IMR-90 (cell line): ENCODE data around the gene KRT28. TPM values are rescaled to one million over a fixed set of nuclear protein-coding genes. Genes with fewer than 3 reads are reported as not detected.

Source experiments
- ATAC-seq: fragments of 200-7000 bp; cut with Tn5 transposase; 2 replicates; pipeline ENCODE4 v1.9.1; 2020; ENCODE audit warnings: low read depth, mild to moderate bottlenecking, moderate library complexity
- BruUV-seq: library from RNA; stranded (reverse); fragments of 400-500 nt; replicated peaks from 2 replicates; lab custom pipeline; 2021; lab: Mats Ljungman, UMichigan
- CTCF ChIA-PET: fragments of 300-600 bp; formaldehyde crosslinking; extraction: SDS; loops from one replicate; lab custom pipeline; 2021; ENCODE audit warnings: antibody characterized with exemption; lab: Yijun Ruan, JAX
- POLR2A ChIA-PET: fragments of 300-600 bp; sonication (Branson Sonifier 250); formaldehyde crosslinking; loops from one replicate; lab custom pipeline; 2022; ENCODE audit warnings: antibody characterized with exemption; ENCODE audit not compliant: unreplicated experiment; lab: Charles Lee
- DNase-seq: peaks from one replicate; pipeline ENCODE4 v3.0.0; 2013
- H2AFZ ChIP-seq: replicated peaks from 2 replicates; pipeline ENCODE3; 2013; ENCODE audit warnings: low read length, mild to moderate bottlenecking; ENCODE audit not compliant: poor library complexity
- H2AK5ac ChIP-seq: 2 replicates; pipeline ENCODE4 v1.6.1; 2013; ENCODE audit warnings: low read depth, low read length, inconsistent platforms
- H2AK9ac ChIP-seq: replicated peaks from 2 replicates; pipeline ENCODE3; 2013; ENCODE audit warnings: mild to moderate bottlenecking, low read depth, low read length, moderate library complexity; ENCODE audit not compliant: poor library complexity
- H2BK120ac ChIP-seq: 2 replicates; pipeline ENCODE4 v1.6.1; 2013; ENCODE audit warnings: low read depth, low read length, inconsistent platforms
- H2BK15ac ChIP-seq: 3 replicates; pipeline ENCODE4 v1.6.1; 2013; ENCODE audit warnings: low read depth, low read length, inconsistent platforms
- H2BK20ac ChIP-seq: 2 replicates; pipeline ENCODE4 v1.6.1; 2013; ENCODE audit warnings: low read depth, mild to moderate bottlenecking, inconsistent platforms, low read length, moderate library complexity
- H2BK5ac ChIP-seq: 2 replicates; pipeline ENCODE4 v1.6.1; 2013; ENCODE audit warnings: mild to moderate bottlenecking, low read depth, low read length, inconsistent platforms; ENCODE audit not compliant: poor library complexity, severe bottlenecking
- H3K14ac ChIP-seq: replicated peaks from 2 replicates; pipeline ENCODE4 v1.6.1; 2013; ENCODE audit warnings: low read depth, low read length, inconsistent platforms
- H3K18ac ChIP-seq: 2 replicates; pipeline ENCODE4 v1.6.1; 2013; ENCODE audit warnings: low read depth, low read length, control low read depth
- H3K23ac ChIP-seq: 2 replicates; pipeline ENCODE4 v1.6.1; 2013; ENCODE audit warnings: low read depth, low read length, inconsistent platforms
- H3K27ac ChIP-seq: 2 replicates; pipeline ENCODE4 v1.5.1; 2013; ENCODE audit warnings: mild to moderate bottlenecking, control low read depth, low read length; ENCODE audit not compliant: insufficient read depth
- H3K27me3 ChIP-seq: 2 replicates; pipeline ENCODE4 v1.6.1; 2013; ENCODE audit warnings: low read length; ENCODE audit not compliant: control insufficient read depth, insufficient read depth
- H3K36me3 ChIP-seq: 2 replicates; pipeline ENCODE4 v1.6.1; 2013; ENCODE audit warnings: low read length, mixed read lengths; ENCODE audit not compliant: control insufficient read depth, insufficient read depth
- H3K4ac ChIP-seq: 2 replicates; pipeline ENCODE4 v1.6.1; 2013; ENCODE audit warnings: low read depth, low read length, inconsistent platforms
- H3K4me1 ChIP-seq: 2 replicates; pipeline ENCODE4 v1.6.1; 2013; ENCODE audit warnings: low read length, mixed read lengths; ENCODE audit not compliant: control insufficient read depth, insufficient read depth
- H3K4me2 ChIP-seq: 2 replicates; pipeline ENCODE4 v1.6.1; 2013; ENCODE audit warnings: low read depth, mild to moderate bottlenecking, control low read depth, low read length, moderate library complexity
- H3K4me3 ChIP-seq: 2 replicates; pipeline ENCODE4 v1.5.1; 2013; ENCODE audit warnings: low read depth, mild to moderate bottlenecking, control low read depth, low read length, moderate library complexity; ENCODE audit not compliant: insufficient read depth
- H3K56ac ChIP-seq: 2 replicates; pipeline ENCODE4 v1.6.1; 2013; ENCODE audit warnings: low read length, inconsistent platforms; ENCODE audit not compliant: insufficient read depth; ENCODE audit errors: extremely low read depth
- H3K79me1 ChIP-seq, 2 experiments: 2 replicates each; pipeline ENCODE4 v1.6.1; 2013; ENCODE audit warnings: low read length in 2 of 2, inconsistent platforms in 1 of 2, low read depth in 1 of 2
- H3K9ac ChIP-seq: 2 replicates; pipeline ENCODE4 v1.6.1; 2013; ENCODE audit warnings: low read depth, low read length, control low read depth
- H3K9me1 ChIP-seq: 2 replicates; pipeline ENCODE4 v1.6.1; 2013; ENCODE audit warnings: low read length, inconsistent platforms; ENCODE audit not compliant: insufficient read depth
- H3K9me3 ChIP-seq: 2 replicates; pipeline ENCODE4 v1.6.1; 2013; ENCODE audit warnings: low read length; ENCODE audit not compliant: control insufficient read depth, insufficient read depth
- H4K20me1 ChIP-seq: 2 replicates; pipeline ENCODE4 v1.6.1; 2013; ENCODE audit warnings: low read length, inconsistent platforms; ENCODE audit not compliant: insufficient read depth
- H4K5ac ChIP-seq: 2 replicates; pipeline ENCODE4 v1.6.1; 2013; ENCODE audit warnings: mild to moderate bottlenecking, low read depth, low read length, control low read depth
- H4K8ac ChIP-seq, 2 experiments: 2 replicates each; pipeline ENCODE4 v1.6.1; 2013; ENCODE audit warnings: low read depth in 2 of 2, low read length in 2 of 2, control low read depth in 1 of 2, inconsistent platforms in 1 of 2
- H4K91ac ChIP-seq: 2 replicates; pipeline ENCODE4 v1.6.1; 2013; ENCODE audit warnings: low read depth, low read length, inconsistent platforms; ENCODE audit not compliant: insufficient read depth
- CHD1 ChIP-seq: IDR thresholded peaks from 2 replicates; pipeline ENCODE4 v1.6.1; 2012; ENCODE audit warnings: low read depth, low read length, improper control_type of control experiment
- NFE2L2 ChIP-seq: fragments of 150-350 bp; IDR thresholded peaks from 2 replicates; pipeline ENCODE4 v1.6.1; 2016; ENCODE audit warnings: low read depth, mild to moderate bottlenecking, low read length
- RCOR1 ChIP-seq: IDR thresholded peaks from 2 replicates; pipeline ENCODE4 v1.6.1; 2012; ENCODE audit warnings: mild to moderate bottlenecking, low read length, improper control_type of control experiment; ENCODE audit not compliant: insufficient replicate concordance
- WGBS, 2 experiments: methylation state at CpG; one replicate each; pipeline versions ENCODE4 v1.1.5 to v1.1.7; 2013; ENCODE audit warnings: missing lambda C conversion rate in 2 of 2; ENCODE audit not compliant: insufficient read length in 1 of 2; ENCODE audit errors: extremely low coverage in 2 of 2; 5-methylcytosine and 5-hydroxymethylcytosine counted together
- dilution Hi-C: fragments of 300-500 bp; cut with HindIII; formaldehyde crosslinking; loops from one replicate; pipeline ENCODE4 v1.14.3; 2018; ENCODE audit warnings: low sequenced_read_pairs; ENCODE audit not compliant: unreplicated experiment
- in situ Hi-C: fragments of 300-500 bp; cut with MboI; formaldehyde crosslinking; loops from 3 replicates; pipeline ENCODE4 v1.14.3; 2019; ENCODE audit warnings: low sequenced_read_pairs, inconsistent platforms, mixed read lengths
- intact Hi-C: fragments of 100-400 bp; cut with micrococcal nuclease; formaldehyde crosslinking; loops from 2 replicates; pipeline ENCODE4 v1.10.0; 2022
- polyA plus RNA-seq, 3 experiments: library from polyadenylated mRNA; depleted of rRNA; stranded (reverse); fragments of >200 nt; gene quantifications; 2 replicates each; pipeline ENCODE4 v1.2.3, GENCODE V29; 2012; ENCODE audit warnings: low replicate concordance in 1 of 3
- total RNA-seq: library from RNA; depleted of rRNA; stranded (reverse); fragments of >200 nt; gene quantifications from 2 replicates; pipeline ENCODE4 v1.2.3, GENCODE V29; 2012

The KRT28 gene
- total and polyA plus RNA-seq, 2 of the 4 experiments (the other 2 are of a cell fraction): not detected

DNA sequence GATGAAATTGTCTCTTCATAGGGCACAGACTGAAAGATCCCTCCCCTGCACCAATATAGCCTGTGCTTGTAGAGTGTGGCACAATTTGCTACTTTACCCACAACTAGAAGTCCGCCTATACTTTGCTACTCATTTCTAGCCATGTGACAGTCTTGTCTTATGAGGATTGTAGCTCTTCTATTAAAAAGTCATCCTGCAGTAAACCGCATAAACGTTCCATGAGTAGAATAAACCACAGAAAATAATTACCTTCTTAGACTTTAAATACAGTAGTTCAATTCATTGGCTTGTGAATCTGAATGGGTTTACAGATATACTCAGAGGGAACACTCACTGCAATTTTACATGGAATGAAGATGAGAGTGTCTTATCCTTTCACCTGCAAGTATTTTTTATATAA lies 21.8 kb downstream of the KRT28 start:
- intact Hi-C loops: no loop called here
- POLR2A ChIA-PET: no interaction called here

More for the DNA sequence above, 21.8 kb downstream of the KRT28 start:
- DNase-seq (no peak), ATAC-seq (no peak)
- TF ChIP-seq RCOR1 (no peak), NFE2L2 (no peak), CHD1 (no peak)
- H3K9me1 ChIP-seq: no peaks in the 10 kb centered on the region
- H2AK9ac ChIP-seq: no peak overlapping the region
- no peak overlapping the region for H3K9ac ChIP-seq
- WGBS, 2 experiments: no CpG with 5 or more reads among the region's 3 CpGs
- H3K4me3 ChIP-seq: no peak overlapping the region
- H3K27ac ChIP-seq: no peak overlapping the region
- BruUV-seq: no TSS peak
- H3K27me3 ChIP-seq: peaks cover 45% of the 10 kb centered on the region
- H3K4me1 ChIP-seq: no peaks in the 10 kb centered on the region
- no peak overlapping the region for H3K56ac ChIP-seq
- in situ Hi-C loops: loop anchor here (25.0 kb wide), 1 partner anchor 416 kb away; the partner anchor contains the start of gene GJD3
- no peaks in the 10 kb centered on the region; the same call in 1 of the 2 replicates for H3K9me3 ChIP-seq
- no peak overlapping the region for H2BK20ac ChIP-seq
- no peak overlapping the region for H4K8ac ChIP-seq
- H3K4me2 ChIP-seq: no peak overlapping the region
- CTCF ChIA-PET: no interaction called here
- no peak overlapping the region for H3K23ac ChIP-seq
- dilution Hi-C loops: no loop called here
- no peak overlapping the region for H2AFZ ChIP-seq
- no peak overlapping the region for H3K18ac ChIP-seq
- H4K5ac ChIP-seq: no peak overlapping the region
- H2BK120ac ChIP-seq: no peak overlapping the region
- no peak overlapping the region for H3K4ac ChIP-seq
- H4K91ac ChIP-seq: no peak overlapping the region
- no peak overlapping the region for H2BK5ac ChIP-seq
- no peak overlapping the region for H3K14ac ChIP-seq
- H2BK15ac ChIP-seq: no peak overlapping the region
- H2AK5ac ChIP-seq: no peak overlapping the region
- no peaks in the 10 kb centered on the region for H3K36me3 ChIP-seq
- no peaks in the 10 kb centered on the region for H4K20me1 ChIP-seq
- no peaks in the 10 kb centered on the region for H3K79me1 ChIP-seq
